Stimulated activated CD8-positive, alpha-beta memory T cell treated with anti-CD3 and anti-CD28 coated beads, Interleukin-4, amount 100 ng/mL, for 4 hours (primary cell): ENCODE results near the gene PXN.

Source experiments
- DNase-seq, 2 donors: peaks; one replicate each; pipeline ENCODE4 v3.0.0-alpha.2; 2020; ENCODE audit warnings: low read depth in 2 of 2, low spot score in 1 of 2

Gene PXN

DNA sequence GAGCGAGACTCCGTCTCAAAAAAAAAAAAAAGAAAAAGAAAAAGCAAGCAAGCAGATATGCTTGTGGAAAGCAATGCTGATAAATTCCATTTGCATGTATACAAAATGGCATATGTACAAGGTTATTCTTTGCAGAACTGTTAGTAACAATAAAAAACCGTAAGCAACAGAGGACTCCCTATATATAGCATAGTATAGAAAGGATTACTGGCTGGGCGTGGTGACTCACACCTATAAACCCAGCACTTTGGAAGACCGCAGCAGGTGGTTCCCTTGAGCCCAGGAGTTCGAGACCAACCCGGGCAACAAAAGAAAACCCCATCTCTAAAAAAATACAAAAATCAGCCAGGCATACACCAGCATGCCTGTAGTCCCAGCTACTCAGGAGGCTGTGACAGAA lies 84.6 kb downstream of the PXN start:
- DNase-seq, result no peak

DNA sequence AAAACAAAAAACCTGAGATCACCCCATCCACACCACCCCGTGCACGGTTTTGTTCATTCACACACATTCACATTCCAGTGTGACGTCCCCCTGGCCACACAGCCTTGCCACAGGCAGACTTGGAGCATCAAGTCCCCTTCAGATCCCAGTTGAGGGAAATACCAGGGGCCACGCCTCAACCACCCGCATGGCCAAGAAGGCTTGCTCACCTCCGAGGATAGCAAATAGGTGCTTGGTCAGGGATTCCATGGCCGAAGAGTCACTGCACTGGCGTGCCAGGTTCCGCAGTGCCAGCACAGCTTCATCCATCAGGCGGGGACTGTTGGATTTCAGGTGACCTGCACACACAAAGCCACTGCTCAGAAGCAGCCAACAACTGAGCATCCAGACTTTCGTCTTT lies 90.0 kb downstream of the PXN start:
- no peak for DNase-seq

GRCh38 chr12:120175062-120175461 lies 90.5 kb downstream of the PXN start:
- no peak for DNase-seq

DNA sequence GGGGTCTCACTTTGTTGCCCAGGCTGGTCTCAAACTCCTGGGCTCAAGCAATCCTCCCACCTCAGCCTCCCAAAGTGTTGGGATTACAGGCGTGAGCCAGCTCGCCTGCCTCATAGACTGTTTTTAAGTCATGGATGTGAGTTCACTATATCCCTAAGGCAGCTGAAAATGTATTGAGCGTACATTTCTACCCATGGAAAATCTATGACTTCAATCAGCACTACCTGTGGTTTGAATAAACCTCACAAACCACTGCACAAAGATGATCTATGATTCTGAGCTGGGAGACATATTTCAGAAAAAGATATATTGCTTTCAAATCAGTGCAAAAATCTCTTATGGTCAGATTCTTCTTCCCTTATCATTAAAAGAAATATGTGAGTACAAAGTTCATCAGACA lies 93.5 kb downstream of the PXN start:
- no peak for DNase-seq

- no peak for DNase-seq
These were observed 94.9 kb downstream of the PXN start for GRCh38 chr12:120170631-120171030.

DNA sequence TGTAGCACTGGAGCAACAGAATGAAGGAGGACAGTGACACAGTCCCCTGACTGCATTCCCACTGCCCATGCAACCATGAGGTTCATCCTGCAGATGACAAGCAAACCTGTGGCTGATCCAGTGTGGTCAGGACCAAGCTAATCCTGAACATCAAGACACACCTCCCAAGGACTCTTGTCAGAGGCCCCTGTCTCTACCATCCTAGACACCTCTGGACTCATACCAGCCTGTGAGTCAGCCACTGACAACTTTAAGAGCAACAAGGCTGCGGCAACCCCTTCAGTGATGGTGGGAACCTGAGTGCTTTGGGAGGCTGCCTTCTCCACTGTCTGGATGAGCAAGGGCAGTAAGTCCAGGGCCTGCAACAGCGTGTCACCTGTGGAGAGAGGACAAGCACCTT lies 95.6 kb downstream of the PXN start:
- no peak for DNase-seq

GRCh38 chr12:120168337-120168736 lies 97.2 kb downstream of the PXN start:
- no peak for DNase-seq

DNA sequence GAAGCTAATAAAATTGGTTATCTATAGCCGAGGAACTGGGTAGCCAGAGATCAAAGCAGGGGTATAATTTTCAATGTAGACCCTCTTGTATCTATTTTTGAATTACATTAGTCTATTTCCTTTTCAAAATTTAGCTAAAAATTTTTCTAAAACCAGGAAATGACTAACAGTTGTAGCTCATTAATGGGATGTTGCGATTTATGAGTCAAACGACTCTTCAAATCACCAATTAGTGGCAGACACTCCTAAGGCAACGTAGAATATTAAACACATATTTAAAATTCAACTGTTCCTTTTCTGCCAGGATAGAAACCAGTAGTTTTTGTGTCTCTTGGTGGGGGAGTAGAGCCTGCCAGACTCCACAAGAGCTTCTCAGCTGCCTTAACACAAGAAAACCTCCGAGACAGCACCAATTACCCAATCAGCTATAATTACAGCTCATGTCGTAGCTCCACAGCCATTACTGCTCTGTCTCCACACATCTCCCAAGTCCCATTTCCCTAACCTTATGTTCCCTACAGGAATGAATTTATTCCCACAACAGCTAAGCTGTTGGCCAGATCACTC lies 97.9 kb downstream of the PXN start:
- no peak for DNase-seq

GRCh38 chr12:120164293-120164692 lies 101.2 kb downstream of the PXN start:
- DNase-seq, result no peak

DNA sequence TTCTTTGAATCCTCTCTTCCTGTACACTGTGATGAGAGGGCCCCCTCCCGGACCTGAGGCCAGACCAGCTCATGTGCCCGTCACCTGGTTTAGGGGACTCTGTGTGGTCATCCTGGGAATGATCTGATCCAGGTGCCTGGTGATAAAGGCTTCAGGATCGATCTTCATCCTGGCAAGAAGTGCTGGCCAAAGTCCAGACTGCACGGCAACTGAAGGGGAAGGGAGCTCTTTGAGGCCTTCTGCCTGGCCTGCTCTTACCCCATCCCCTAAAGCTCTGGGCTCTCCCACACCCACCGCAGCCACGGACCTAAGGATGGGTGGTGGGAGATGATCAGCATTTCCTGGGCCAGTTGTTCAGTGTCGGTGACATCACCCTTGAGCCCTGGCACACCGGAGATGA lies 102.8 kb downstream of the PXN start:
- no peak for DNase-seq

- DNase-seq, result no peak
These were observed 103.7 kb downstream of the PXN start for GRCh38 chr12:120161852-120162251.
